ENCODE measurements around the gene PCDH9. TPM values are rescaled to one million over a fixed set of nuclear protein-coding genes. Genes with fewer than 3 reads are reported as not detected.

Gene PCDH9
- total and polyA plus RNA-seq, 5 donors = 5.1 to 30.0 (median 27.8) TPM

GRCh38 chr13:67225252-67226159 is 4.6 kb downstream of the PCDH9 start:
- WGBS = 79% methylated on average over 20 of the region's 20 CpGs
- peaks cover 7% of the 10 kb centered on the region for H3K4me1 ChIP-seq (ENCODE audit: control insufficient read depth, insufficient read depth, low read length)

GRCh38 chr13:67224148-67224846 is 5.8 kb downstream of the PCDH9 start:
- intact Hi-C loops (cut with DNase I) = loop anchor here (10.0 kb wide), 3 partner anchors 149 to 1569 kb away; no protein-coding TSS in a partner anchor

More at GRCh38 chr13:67225252-67226159, 4.6 kb downstream of the PCDH9 start:
- intact Hi-C loops (cut with DNase I) = loop anchor here (5.0 to 10.0 kb wide), 4 partner anchors 148 to 1571 kb away; no protein-coding TSS in a partner anchor
- Histone ChIP-seq H3K9me3 (ENCODE audit: control insufficient read depth, low read length) (no peaks in the 10 kb centered on the region), H3K27me3 (ENCODE audit: control insufficient read depth, insufficient read depth) (no peaks in the 10 kb centered on the region), H3K4me3 (ENCODE audit: low read length) (peak overlapping the region; percentile 82), H3K27ac (ENCODE audit: low read length) (peak overlapping the region; percentile 44)
- no peak for DNase-seq
- ATAC-seq = no peak

GRCh38 chr13:67223742-67224141 is 6.4 kb downstream of the PCDH9 start:
- 47% methylated on average over 1 of the region's 1 CpG for WGBS
- ATAC-seq (peak in 1 of 2 donors; percentile 25), DNase-seq (no peak)
- Histone ChIP-seq H3K4me3 (ENCODE audit: low read length) (peak overlapping the region; percentile 43), H3K9me3 (ENCODE audit: control insufficient read depth, low read length) (no peaks in the 10 kb centered on the region), H3K4me1 (ENCODE audit: control insufficient read depth, insufficient read depth, low read length) (peaks cover 7% of the 10 kb centered on the region), H3K27ac (ENCODE audit: low read length) (no peak overlapping the region), H3K27me3 (ENCODE audit: control insufficient read depth, insufficient read depth) (no peaks in the 10 kb centered on the region)
- intact Hi-C loops (cut with DNase I) = loop anchor here (10.0 kb wide), 3 partner anchors 149 to 1569 kb away; no protein-coding TSS in a partner anchor

More at GRCh38 chr13:67224148-67224846, 5.8 kb downstream of the PCDH9 start:
- 11% methylated on average over 9 of the region's 9 CpGs for WGBS
- peak; percentile 84 to 89 for ATAC-seq
- H3K27me3 ChIP-seq (ENCODE audit: control insufficient read depth, insufficient read depth) = no peaks in the 10 kb centered on the region
- DNase-seq = peak; percentile 74 to 90 (median 88)
- no peaks in the 10 kb centered on the region for H3K9me3 ChIP-seq (ENCODE audit: control insufficient read depth, low read length)
- no peak overlapping the region for H3K27ac ChIP-seq (ENCODE audit: low read length)
- H3K4me3 ChIP-seq (ENCODE audit: low read length) = peak overlapping the region; percentile 43
- H3K4me1 ChIP-seq (ENCODE audit: control insufficient read depth, insufficient read depth, low read length) = peaks cover 7% of the 10 kb centered on the region

GRCh38 chr13:67223024-67223423 is 7.1 kb downstream of the PCDH9 start:
- ATAC-seq (no peak), DNase-seq (no peak)
- peaks cover 7% of the 10 kb centered on the region for H3K4me1 ChIP-seq (ENCODE audit: control insufficient read depth, insufficient read depth, low read length)
- WGBS = 28% methylated on average over 2 of the region's 2 CpGs
- no peaks in the 10 kb centered on the region for H3K9me3 ChIP-seq (ENCODE audit: control insufficient read depth, low read length)
- intact Hi-C loops (cut with DNase I) = loop anchor here (10.0 kb wide), 3 partner anchors 148 to 1568 kb away; no protein-coding TSS in a partner anchor
- H3K27ac ChIP-seq (ENCODE audit: low read length) = no peak overlapping the region
- H3K27me3 ChIP-seq (ENCODE audit: control insufficient read depth, insufficient read depth) = no peaks in the 10 kb centered on the region
- H3K4me3 ChIP-seq (ENCODE audit: low read length) = peak overlapping the region; percentile 32

DNA sequence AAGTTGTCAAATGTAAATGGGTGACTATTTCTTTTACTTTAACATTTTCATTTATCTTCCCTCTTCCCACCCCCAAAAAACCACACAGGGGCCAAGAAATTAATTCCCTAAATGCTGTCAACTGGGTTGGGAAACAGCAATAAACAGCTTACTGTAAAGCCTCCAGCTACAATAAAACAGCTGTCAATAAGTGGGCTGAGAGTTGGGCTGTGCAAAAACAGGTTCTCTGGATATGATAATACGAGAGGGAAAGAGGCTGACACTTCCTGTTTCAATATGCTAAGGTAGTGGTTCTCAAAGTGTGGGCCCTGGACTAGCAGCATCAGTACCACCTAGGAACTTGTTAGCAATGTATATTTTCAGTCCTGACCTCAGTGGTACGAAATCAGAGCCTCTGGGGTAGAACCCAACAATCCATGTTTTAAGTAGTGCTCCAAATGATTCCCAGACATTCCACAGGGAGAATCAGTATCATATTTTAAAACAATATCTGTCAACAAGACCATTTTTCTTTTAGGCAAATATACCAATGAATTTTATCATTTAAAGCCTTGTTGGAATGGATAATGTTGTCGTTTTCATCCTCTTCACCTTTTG is 8.4 kb downstream of the PCDH9 start:
- intact Hi-C loops (cut with DNase I) = loop anchor here (10.0 kb wide), 3 partner anchors 147 to 1567 kb away; no protein-coding TSS in a partner anchor
- H3K27me3 ChIP-seq (ENCODE audit: control insufficient read depth, insufficient read depth) = no peaks in the 10 kb centered on the region
- 45% methylated on average over 3 of the region's 3 CpGs for WGBS
- H3K4me1 ChIP-seq (ENCODE audit: control insufficient read depth, insufficient read depth, low read length) = peaks cover 7% of the 10 kb centered on the region
- no peaks in the 10 kb centered on the region for H3K9me3 ChIP-seq (ENCODE audit: control insufficient read depth, low read length)
- H3K4me3 ChIP-seq (ENCODE audit: low read length) = no peak overlapping the region
- DNase-seq = no peak
- ATAC-seq = peak in 1 of 2 donors; percentile 31
- H3K27ac ChIP-seq (ENCODE audit: low read length) = no peak overlapping the region

GRCh38 chr13:67219113-67219512 is 11.0 kb downstream of the PCDH9 start:
- ATAC-seq (no peak), DNase-seq (no peak)
- 94% methylated on average over 1 of the region's 1 CpG for WGBS
- intact Hi-C loops (cut with DNase I) = no loop called here
- Histone ChIP-seq H3K4me1 (ENCODE audit: control insufficient read depth, insufficient read depth, low read length) (no peaks in the 10 kb centered on the region), H3K9me3 (ENCODE audit: control insufficient read depth, low read length) (no peaks in the 10 kb centered on the region), H3K4me3 (ENCODE audit: low read length) (no peak overlapping the region), H3K27me3 (ENCODE audit: control insufficient read depth, insufficient read depth) (no peaks in the 10 kb centered on the region), H3K27ac (ENCODE audit: low read length) (no peak overlapping the region)

GRCh38 chr13:67217880-67218279 is 12.3 kb downstream of the PCDH9 start:
- Histone ChIP-seq H3K4me1 (ENCODE audit: control insufficient read depth, insufficient read depth, low read length) (no peaks in the 10 kb centered on the region), H3K9me3 (ENCODE audit: control insufficient read depth, low read length) (no peaks in the 10 kb centered on the region)
- no peak for ATAC-seq

GRCh38 chr13:67216864-67217263 is 13.3 kb downstream of the PCDH9 start:
- H3K4me1 ChIP-seq (ENCODE audit: control insufficient read depth, insufficient read depth, low read length) = no peaks in the 10 kb centered on the region
- intact Hi-C loops (cut with DNase I) = no loop called here
- WGBS = 80% methylated on average over 4 of the region's 4 CpGs
- no peak overlapping the region for H3K4me3 ChIP-seq (ENCODE audit: low read length)
- no peaks in the 10 kb centered on the region for H3K9me3 ChIP-seq (ENCODE audit: control insufficient read depth, low read length)
- no peak for ATAC-seq
- H3K27me3 ChIP-seq (ENCODE audit: control insufficient read depth, insufficient read depth) = no peaks in the 10 kb centered on the region
- H3K27ac ChIP-seq (ENCODE audit: low read length) = no peak overlapping the region
- no peak for DNase-seq

More at GRCh38 chr13:67217880-67218279, 12.3 kb downstream of the PCDH9 start:
- intact Hi-C loops (cut with DNase I) = no loop called here
- Histone ChIP-seq H3K27me3 (ENCODE audit: control insufficient read depth, insufficient read depth) (no peaks in the 10 kb centered on the region), H3K27ac (ENCODE audit: low read length) (no peak overlapping the region), H3K4me3 (ENCODE audit: low read length) (no peak overlapping the region)
- DNase-seq = no peak

GRCh38 chr13:67210208-67210607 is 19.9 kb downstream of the PCDH9 start:
- Histone ChIP-seq H3K4me3 (ENCODE audit: low read length) (no peak overlapping the region), H3K27me3 (ENCODE audit: control insufficient read depth, insufficient read depth) (no peaks in the 10 kb centered on the region), H3K9me3 (ENCODE audit: control insufficient read depth, low read length) (no peaks in the 10 kb centered on the region), H3K4me1 (ENCODE audit: control insufficient read depth, insufficient read depth, low read length) (no peaks in the 10 kb centered on the region), H3K27ac (ENCODE audit: low read length) (no peak overlapping the region)
- intact Hi-C loops (cut with DNase I) = no loop called here
- ATAC-seq = no peak
- no peak for DNase-seq

GRCh38 chr13:67208552-67208951 is 21.6 kb downstream of the PCDH9 start:
- ATAC-seq = no peak
- H3K9me3 ChIP-seq (ENCODE audit: control insufficient read depth, low read length) = no peaks in the 10 kb centered on the region
- 74% methylated on average over 1 of the region's 1 CpG for WGBS
- no peaks in the 10 kb centered on the region for H3K27me3 ChIP-seq (ENCODE audit: control insufficient read depth, insufficient read depth)
- H3K4me1 ChIP-seq (ENCODE audit: control insufficient read depth, insufficient read depth, low read length) = no peaks in the 10 kb centered on the region
- no peak overlapping the region for H3K27ac ChIP-seq (ENCODE audit: low read length)
- no peak overlapping the region for H3K4me3 ChIP-seq (ENCODE audit: low read length)
- DNase-seq = no peak
- intact Hi-C loops (cut with DNase I) = no loop called here
